HL-60 (cell line): Measurements from ENCODE around the gene ZBTB7B.

Experiments
- POLR2AphosphoS5 ChIP-seq: IDR thresholded peaks from 2 replicates; pipeline ENCODE4 v1.6.1; 2012; ENCODE audit warnings: low read depth
- TF ChIP-seq, protein P1 (sequence below): IDR thresholded peaks from one replicate; pipeline ENCODE4 v1.5.1; 2011; ENCODE audit warnings: low read length, control low read depth, inconsistent platforms; ENCODE audit not compliant: insufficient read depth
- TF ChIP-seq, protein P2 (sequence below): IDR thresholded peaks from 2 replicates; pipeline ENCODE4 v1.6.1; 2012; ENCODE audit warnings: low read depth; ENCODE audit not compliant: insufficient replicate concordance

DNA sequence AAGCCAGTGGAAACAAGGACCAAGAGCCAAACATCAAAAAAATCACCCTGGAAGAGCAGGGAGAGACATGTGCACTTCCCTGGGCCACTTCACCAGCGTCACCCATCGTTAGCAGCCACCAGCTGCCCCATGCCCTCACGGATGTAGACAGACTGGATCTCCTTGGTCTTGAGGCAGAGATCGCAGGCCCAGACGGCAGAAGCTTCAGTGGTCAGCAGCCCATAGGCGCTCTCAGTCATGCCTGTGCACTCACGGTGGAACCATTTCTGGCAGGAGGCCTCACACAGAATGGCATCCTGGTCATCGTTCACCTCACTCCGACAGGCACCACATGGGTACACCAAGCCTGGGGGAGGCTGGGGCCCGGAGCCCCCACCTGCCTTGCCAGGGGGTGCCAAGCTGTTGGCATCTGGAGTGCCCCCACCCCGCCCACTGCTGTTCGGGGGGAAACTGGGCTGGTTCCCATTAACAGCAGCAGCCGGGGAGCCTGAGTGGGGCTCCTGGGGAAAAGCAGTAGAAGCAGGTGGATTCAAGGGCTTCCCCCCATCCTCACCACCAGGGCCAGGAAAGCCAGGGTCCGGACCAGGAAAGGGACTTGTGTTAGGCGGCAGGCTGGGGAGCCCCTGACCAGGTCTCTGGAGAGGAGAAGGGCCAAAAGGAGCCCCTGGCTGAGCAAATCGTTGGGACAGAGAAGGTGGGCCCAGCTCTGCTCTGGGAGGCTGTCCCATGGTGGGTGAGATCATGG is 43.7 kb upstream of the ZBTB7B start:
- TF ChIP-seq, protein P1, sequence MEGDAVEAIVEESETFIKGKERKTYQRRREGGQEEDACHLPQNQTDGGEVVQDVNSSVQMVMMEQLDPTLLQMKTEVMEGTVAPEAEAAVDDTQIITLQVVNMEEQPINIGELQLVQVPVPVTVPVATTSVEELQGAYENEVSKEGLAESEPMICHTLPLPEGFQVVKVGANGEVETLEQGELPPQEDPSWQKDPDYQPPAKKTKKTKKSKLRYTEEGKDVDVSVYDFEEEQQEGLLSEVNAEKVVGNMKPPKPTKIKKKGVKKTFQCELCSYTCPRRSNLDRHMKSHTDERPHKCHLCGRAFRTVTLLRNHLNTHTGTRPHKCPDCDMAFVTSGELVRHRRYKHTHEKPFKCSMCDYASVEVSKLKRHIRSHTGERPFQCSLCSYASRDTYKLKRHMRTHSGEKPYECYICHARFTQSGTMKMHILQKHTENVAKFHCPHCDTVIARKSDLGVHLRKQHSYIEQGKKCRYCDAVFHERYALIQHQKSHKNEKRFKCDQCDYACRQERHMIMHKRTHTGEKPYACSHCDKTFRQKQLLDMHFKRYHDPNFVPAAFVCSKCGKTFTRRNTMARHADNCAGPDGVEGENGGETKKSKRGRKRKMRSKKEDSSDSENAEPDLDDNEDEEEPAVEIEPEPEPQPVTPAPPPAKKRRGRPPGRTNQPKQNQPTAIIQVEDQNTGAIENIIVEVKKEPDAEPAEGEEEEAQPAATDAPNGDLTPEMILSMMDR = no peak
- no peak for TF ChIP-seq POLR2AphosphoS5
- TF ChIP-seq, protein P2, sequence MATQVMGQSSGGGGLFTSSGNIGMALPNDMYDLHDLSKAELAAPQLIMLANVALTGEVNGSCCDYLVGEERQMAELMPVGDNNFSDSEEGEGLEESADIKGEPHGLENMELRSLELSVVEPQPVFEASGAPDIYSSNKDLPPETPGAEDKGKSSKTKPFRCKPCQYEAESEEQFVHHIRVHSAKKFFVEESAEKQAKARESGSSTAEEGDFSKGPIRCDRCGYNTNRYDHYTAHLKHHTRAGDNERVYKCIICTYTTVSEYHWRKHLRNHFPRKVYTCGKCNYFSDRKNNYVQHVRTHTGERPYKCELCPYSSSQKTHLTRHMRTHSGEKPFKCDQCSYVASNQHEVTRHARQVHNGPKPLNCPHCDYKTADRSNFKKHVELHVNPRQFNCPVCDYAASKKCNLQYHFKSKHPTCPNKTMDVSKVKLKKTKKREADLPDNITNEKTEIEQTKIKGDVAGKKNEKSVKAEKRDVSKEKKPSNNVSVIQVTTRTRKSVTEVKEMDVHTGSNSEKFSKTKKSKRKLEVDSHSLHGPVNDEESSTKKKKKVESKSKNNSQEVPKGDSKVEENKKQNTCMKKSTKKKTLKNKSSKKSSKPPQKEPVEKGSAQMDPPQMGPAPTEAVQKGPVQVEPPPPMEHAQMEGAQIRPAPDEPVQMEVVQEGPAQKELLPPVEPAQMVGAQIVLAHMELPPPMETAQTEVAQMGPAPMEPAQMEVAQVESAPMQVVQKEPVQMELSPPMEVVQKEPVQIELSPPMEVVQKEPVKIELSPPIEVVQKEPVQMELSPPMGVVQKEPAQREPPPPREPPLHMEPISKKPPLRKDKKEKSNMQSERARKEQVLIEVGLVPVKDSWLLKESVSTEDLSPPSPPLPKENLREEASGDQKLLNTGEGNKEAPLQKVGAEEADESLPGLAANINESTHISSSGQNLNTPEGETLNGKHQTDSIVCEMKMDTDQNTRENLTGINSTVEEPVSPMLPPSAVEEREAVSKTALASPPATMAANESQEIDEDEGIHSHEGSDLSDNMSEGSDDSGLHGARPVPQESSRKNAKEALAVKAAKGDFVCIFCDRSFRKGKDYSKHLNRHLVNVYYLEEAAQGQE = no peak
